HPDE6-E6E7 (cell line): ENCODE measurements around the gene GALK2.

Experiments
- DNase-seq: peaks from one replicate; pipeline ENCODE4 v3.0.0; 2011; ENCODE audit warnings: missing footprints; ENCODE audit errors: extremely low spot score

GALK2 gene

DNA sequence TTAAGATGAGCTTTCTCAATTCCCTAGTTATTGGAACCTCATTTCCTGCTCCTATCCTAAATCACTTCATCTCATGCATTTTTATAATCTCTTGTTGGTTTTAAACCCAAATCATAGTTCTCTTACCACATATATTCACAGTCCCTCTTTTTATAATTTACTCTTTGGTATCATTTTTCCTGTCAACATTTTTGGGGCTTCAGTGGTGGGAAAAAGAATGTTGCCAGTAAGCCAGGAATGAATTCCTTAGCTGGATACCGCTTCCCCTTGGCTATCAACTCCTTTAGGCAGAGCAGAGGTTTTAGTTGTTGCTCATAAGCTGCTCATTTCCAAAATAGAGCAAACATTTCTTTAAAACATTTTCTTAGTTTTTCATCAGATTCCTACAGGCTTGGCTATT, 112.3 kb downstream of the GALK2 start:
- no peak for DNase-seq

DNA sequence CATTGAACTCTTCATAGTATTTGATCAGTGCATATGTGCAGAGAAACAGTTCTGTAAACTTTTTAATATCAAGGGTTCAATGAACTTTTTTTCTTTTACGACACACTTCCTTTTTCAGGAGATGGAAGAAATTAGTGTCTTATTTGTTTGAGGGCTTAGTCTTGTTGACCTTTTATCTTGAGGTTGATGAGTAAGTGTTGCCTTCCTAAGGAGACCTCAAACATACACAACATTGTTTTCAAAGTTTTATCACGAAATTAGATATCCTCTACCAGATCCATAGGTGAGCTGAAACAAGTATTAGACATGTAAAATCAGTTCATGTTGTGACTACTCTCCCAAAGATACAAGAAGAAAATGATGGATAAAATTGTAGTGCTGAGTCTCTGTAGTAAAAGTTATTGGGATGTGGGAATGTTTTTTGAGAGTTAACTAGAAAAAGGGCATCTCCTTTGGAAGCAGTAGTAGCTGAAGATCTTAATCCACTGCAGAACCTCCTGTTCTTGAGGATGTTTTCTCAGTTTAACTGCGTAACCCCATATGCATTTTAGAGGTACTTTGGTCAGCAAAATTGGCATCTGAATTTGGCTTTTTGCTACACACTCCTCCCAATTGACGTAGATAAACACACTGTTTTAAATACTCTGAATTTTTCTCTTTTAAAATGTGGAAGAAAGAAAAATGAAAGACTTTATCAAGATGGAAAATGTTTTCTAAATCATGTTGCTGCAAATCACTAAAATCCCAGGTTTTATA, 116.8 kb downstream of the GALK2 start:
- no peak for DNase-seq

DNA sequence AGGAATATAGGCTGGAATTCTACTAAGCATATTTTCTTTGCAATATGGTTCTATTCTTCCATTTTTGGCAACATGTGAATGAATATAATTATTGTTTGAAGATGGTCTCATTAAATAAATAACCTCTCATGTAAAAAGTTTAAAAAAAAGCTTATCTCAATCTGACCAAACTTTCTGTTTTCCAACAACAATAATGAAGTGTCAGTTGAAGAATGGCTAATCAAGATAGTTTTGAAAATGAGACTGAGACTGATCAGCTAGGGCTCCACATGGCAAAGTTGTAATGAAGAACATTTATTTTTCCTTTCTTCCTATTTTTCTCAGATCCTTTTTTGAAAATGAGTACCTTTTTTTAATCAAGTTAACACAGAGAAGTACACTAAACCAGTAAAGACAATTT, 117.4 kb downstream of the GALK2 start:
- DNase-seq = no peak

DNA sequence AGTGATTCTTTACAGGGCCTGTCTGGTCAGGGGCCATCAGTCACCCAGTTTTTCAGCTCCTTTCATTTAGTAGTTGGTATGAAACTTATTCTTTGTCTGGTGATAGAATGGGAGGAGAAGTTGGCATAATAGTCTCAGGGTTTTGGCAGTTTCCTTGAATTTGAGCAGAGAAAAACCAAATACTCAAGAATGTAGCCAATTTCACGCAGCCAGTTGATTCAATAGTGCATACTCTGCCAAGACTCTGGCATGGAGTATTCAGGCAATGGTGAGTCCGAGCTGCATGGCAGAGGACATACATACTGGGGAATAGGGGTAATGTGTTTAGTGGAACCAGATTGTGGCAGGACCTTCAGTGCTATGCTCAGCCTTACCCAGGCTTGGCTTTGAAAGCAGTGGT, 118.3 kb downstream of the GALK2 start:
- DNase-seq = no peak

DNA sequence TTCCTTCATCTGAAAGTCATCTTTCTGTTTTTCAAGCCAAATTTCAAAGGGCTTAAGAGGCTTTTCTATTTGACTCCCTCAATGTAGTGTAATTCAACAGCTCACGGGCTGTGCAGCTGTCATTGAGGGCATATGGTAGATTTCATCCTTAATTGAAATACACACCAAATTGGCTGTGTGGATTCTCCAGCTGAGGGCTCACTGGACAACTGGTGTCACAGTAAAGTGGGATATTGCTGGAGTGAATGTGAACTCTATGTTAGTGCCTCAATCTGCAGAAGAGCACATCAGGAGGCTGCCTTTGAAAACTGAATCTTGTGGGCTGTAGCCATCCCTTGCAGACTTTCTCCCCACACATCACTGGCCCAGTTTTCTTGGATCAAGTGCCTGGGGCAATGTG, 120.1 kb downstream of the GALK2 start:
- no peak for DNase-seq

DNA sequence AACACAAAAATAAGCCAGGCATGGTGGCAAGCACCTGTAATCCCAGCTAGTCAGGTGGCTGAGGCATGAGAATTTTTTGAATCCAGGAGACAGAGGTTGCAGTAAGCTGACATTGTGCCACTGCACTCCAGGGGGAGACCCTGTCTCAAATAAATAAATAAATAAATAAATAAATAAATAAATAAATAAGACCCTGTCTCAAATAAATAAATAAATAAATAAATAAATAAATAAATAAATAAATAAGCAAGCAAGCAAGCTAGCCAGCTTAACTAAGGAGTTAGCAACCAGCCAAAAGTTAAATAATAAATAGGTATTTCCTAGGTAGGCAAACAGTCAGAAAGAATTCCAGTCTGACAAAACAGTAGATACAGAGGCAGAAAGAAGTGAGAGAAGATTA, 123.9 kb downstream of the GALK2 start:
- DNase-seq = no peak

DNA sequence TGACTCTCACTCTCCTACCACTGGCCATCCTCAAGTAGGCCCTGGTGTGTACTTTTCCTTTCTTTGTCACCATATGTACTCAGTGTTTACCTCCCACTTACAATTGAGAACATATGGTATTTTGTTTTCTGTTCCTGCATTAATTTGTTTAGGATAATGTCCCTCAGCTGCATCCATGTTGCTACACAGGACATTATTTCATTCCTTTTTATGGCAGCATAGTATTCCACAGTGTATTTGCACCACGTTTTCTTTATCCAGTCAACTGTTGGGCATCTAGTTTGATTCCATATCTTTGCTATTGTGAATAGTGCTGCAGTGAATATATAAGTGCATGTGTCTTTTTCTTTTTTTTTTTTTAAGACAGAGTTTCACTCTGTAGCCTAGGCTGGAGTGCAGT, 126.2 kb downstream of the GALK2 start:
- DNase-seq = no peak

DNA sequence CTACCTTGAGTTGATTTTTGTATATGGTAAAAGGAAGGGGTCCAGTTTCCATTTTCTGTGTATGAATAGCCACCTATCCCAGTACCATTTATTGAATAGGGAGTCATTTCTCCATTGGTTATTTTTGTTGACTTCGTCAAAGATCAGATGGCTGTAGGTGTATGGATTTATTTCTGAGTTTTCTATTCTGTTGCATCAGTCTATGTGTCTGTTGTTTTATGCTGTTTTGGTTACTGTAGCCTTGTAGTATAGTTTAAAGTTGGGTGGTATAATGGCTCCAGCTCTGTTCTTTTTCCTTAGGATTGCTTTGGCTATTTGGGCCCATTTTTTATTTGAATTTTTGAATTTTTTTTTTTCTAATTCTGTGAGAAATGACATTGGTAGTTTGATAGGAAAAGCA, 127.5 kb downstream of the GALK2 start:
- DNase-seq = no peak

DNA sequence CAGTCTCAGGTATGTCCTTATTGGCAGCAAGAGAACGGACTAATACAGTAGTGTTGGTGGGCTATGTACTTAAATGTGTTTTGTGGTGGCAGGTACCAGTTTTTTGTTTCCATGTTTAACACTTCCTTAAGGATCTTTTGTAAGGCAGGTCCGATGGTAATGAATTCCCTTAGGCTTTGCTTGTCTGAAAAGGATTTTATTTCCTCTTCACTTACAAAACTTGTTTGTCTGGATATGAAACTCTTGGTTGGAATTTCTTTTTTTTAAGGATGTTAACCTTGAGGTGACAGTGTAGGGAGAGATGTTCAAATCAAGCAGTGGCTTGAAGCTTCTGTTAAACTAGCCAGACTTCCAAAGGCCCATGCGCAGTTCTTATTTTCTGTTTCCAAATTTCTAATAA, 130.8 kb downstream of the GALK2 start:
- DNase-seq = no peak

DNA sequence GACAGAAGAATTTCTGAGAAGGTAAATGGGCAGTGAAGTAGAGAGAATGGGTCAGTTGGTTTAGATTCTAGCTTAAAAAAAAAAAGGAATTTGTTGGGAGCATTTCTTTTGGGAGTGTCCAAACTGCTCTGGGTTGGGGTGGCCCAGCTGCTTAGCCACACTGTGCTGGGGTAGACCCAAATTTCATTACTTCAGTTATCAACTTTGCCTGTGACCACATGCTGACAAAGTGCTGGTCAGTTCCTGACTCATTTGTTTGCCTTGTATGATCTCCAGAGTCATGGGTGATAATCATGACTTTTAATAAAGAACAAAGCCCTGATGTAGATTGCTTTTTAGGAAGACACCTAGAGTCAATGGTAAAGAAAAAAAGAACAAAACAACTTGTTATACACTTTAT, 131.5 kb downstream of the GALK2 start:
- no peak for DNase-seq

DNA sequence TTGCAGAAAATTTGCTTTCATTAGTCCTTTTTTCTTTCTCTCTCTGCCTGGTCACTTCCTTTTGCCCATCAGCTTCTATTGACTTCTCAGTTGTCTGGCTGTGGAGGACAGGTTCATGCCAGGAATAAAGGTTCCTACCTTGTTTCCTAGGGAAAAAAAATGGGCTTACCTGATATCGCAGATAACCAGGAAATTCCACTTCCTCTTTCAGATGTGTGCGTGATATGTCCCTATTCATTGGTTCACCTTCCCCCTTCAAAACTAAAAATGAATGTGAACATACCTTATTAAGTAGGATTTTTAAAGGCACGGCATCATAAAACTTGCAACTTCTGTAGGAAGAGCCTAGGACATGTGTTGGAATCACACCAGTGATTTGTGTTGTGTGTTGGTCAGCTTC, 133.0 kb downstream of the GALK2 start:
- DNase-seq = no peak

DNA sequence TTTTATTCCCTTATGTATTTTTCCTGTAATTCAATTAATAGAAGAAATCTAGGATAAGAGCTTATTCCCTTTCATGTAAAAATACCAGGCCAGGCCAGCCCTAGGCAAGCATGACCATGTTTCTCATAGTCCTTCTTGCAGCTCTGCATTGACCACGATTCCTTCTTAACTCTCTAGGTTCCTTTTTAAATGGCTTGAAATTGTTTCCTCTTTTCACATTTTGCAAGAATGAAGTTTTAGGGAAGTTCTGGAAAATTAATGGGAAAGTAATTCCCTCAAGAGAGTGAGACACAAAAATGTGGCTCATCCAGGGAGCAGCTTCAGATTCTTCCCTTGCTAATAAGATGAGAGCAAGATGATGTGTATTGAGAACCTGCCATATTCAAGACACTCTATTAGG, 136.5 kb downstream of the GALK2 start:
- DNase-seq = no peak

DNA sequence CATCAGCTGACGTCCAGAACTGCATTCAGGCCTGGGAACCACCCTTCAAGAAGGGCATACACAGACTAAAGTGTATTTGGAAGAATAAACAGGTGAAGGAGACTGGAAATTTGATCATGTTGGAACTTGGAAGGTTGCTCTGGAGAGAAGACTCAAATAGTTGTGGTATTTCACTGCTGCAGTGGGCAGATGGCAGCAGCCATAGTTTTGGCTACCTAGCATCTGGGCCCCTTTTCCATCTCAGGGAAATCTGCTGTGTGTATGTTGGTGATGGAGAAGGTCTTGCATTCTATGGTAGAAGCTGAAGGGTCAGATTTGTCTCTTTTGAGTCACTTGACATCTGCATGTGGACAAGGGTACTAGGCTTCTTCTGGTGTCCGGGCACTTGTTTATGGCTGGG, 138.6 kb downstream of the GALK2 start:
- DNase-seq = no peak

DNA sequence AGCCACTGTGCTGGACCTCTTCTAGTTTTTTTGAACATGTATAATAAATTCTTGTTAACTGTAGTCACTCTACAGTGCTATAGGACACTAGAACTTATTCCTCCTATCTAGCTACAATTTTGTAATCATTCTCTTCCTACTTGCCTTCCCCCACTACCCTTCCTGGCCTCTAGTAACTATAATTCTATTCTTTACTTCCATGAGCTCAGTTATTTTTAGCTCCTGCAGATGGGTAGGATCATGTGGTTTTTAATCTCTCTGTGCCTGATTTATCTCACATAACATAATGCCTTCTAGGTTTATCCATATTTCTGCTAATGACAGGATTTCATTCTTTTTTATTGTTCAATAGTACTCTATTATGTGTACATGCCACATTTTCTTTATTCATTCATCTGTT, 139.8 kb downstream of the GALK2 start:
- no peak for DNase-seq

DNA sequence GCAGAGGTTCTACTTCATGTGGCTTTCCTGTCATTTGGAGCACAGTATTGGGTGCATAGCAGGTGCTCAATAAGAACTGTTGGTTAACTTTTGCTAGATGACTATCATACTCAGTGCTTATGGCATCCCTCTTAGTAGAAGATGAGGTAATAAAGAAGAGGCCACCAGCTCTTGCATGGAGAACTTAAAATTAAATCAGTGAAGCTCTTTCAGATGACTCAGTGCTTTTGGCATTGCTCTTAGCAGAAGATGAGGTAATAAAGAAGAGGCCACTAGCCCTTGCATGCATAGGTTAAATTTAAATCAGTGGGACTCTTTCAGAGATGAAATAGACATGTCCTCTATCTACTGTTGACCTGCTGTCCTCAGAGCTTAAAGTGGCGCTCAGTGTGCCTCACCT, 143.6 kb downstream of the GALK2 start:
- DNase-seq = no peak

DNA sequence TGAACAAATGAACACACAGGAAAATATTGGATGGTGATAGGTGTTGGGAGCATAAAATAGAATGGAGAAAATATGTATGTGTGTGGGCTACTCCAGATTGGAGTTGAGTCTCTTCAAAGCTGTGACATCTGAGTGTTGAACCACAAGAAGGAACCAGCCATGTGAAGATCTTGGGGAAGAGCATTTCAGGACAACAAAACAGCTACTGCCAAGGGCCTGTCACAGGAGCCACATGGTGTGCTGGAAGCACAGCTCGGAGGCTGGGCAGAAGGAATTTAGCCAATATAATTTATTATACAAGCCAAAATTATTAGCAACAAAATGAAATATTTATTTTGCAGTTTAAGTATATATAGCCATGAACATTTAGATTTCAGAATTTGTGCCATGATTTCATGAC, 144.7 kb downstream of the GALK2 start:
- DNase-seq = no peak

DNA sequence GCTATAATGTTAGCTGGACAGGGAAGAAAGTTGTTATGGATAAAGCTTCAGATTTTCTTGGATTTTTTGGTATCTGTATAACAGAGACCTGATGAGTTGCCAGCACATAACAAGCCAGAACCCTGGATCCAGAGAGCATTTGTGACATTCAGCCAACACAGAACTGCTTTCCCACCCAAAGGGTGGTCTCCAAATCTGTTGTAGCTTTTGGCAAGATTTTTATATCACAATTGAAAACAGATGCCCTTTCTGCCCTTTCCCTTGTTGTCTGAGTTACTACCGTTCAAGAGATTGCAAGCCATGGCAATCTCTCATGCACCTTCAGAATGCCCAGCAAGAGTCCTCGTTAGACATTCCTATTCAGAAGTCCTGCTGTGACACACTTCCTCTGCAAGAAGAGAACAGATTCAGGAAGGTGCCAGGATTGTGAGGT, 145.4 kb downstream of the GALK2 start:
- no peak for DNase-seq

DNA sequence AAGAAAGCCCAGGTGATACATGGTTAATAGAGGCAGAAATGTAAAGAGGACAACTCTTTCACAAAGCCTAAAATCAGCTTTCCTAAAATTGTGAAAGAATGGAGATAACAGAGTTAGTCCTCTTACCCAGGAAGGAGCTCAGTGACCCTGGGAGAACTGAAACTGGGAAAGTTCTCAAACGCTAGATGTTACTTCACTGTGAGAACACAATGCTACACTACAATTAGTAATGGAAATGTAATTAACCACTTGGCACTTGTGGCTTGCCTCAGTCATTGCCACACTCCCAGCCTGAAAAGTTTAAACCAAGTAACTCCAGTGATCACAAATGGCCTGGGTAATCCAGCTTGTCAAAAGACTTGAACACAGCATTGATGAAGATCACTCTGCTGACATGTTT, 150.3 kb downstream of the GALK2 start:
- no peak for DNase-seq

DNA sequence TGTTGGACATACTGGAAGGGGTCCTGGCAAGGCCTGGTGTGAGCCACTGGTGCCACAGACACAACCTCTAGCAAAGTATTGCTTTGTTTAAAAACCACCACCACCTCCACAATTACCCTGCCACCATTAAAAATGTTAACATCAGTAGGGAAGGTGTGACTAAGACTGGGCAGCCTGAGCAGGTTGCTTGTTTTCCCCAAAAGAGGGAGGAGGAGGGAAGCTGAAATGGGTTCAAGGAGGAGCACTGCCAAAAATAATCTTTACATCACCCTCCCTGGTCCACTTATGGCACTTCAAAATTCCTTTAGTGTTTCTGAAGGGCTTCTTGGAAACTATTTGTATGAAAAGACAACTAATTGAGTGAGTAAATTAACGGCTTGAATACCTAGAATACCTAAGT, 153.2 kb downstream of the GALK2 start:
- DNase-seq = no peak

DNA sequence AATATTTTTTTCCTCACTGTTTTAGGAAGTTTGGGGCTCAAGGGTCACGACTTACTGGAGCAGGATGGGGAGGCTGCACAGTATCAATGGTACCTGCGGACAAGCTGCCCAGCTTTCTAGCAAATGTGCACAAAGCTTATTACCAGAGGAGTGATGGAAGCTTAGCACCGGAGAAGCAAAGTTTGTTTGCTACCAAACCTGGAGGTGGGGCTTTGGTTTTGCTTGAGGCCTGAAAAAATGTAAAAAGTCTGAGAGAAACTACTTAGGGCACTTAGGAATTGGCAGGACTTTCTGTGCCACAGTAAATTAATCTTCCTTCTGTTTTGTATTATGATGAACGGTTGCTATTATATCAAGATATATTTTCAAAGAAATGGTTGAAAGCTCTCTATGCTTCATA, 157.9 kb downstream of the GALK2 start:
- no peak for DNase-seq

DNA sequence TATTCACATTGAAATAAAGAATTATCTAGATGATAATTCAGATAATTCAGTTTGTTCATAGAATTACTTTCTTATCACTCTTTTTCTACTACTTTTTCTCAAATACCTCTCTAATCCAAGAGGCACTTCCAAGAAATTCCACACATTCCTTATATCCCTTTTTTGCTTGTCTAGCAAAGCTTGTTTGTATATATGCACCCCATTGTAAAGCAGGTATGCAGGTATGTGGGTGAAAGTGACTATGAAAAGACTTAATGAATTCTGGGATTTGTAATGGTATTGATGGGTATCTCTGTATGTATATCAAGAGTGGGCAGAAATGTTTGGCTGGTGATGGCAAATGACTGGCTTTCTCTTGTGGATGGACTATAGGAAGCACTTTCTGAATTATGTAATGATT, 158.9 kb downstream of the GALK2 start:
- no peak for DNase-seq

DNA sequence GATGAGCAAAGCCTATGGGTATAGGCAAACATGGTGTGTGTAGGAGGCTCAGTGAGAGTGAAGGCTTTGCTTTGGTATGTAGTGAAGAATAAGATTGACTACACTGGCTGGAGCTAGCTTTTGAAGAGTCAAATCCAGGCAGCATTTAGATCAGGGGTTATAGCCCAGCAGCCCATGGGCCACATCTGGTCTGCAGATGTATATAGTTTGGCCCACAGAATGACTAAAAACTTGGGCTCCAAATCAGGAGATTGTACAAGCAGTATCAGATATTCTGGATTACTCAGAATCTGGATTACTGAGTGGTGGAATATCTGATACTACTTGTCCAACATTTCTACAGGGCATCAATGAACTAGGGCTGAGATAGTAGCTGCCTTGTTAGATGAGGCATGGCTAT, 160.1 kb downstream of the GALK2 start:
- DNase-seq = no peak

DNA sequence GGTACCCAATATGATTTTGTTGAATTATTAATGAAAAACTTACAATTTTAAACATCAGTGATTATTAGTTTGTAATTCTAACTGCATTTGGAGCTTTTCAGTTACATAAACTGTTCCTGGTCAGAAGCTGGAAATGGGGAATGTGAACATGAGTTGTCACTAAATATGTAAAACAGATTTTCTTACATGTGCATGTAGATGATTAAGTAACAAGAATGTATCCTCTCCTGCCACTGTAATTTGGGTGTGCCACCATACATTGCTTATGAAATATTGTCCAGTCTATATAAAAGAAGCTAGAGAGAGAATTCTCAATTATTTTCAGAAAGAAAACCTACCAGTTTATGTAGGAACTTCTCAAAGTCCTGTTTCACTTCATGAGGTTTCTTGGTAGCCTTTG, 161.4 kb downstream of the GALK2 start:
- no peak for DNase-seq

DNA sequence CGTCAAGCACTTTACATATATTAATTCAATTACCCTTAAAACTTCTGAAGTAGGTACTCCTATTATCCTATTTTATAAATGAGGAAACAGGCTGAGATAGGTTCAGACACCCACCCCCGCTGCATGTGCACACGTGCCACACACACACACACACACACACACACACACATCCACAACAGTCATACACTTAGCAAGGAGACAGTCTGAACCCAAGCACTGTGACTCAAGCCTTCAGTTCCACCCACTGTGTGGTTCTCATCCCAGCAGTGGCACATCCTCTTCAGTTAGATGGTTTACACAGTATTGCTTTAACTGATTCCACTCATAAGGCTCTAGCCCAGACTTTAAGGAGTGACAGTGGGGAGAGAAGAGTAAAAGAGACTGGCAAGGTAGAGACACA, 161.9 kb downstream of the GALK2 start:
- DNase-seq = no peak
